Measurements from ENCODE around the gene PLXNA4. TPM values are rescaled to one million over a fixed set of nuclear protein-coding genes. Genes with fewer than 3 reads are reported as not detected.

The PLXNA4 gene
- total and polyA plus RNA-seq, 2 experiments from 2014 or later, result 7.3 to 33.3 TPM

GRCh38 chr7:132102942-132103341, 473.3 kb downstream of the PLXNA4 start:
- Histone ChIP-seq H3K27me3 (no peaks in the 10 kb centered on the region), H3K27ac (no peak overlapping the region), H3K4me1 (ENCODE audit: low read depth) (no peaks in the 10 kb centered on the region), H3K36me3 (no peaks in the 10 kb centered on the region), H3K4me3 (no peak overlapping the region), H3K9me3 (ENCODE audit: low read depth) (no peaks in the 10 kb centered on the region)
- DNase-seq (ENCODE audit: low read depth in 1 of 2, low spot score in 1 of 2), result no peak
- no peak for TF ChIP-seq CTCF (IDR thresholded peaks at IDR 0.05; ENCODE audit: low read depth, low read length)

GRCh38 chr7:132102391-132102790, 473.9 kb downstream of the PLXNA4 start:
- Histone ChIP-seq H3K27ac (no peak overlapping the region), H3K9me3 (ENCODE audit: low read depth) (no peaks in the 10 kb centered on the region), H3K27me3 (no peaks in the 10 kb centered on the region), H3K4me1 (ENCODE audit: low read depth) (no peaks in the 10 kb centered on the region), H3K36me3 (no peaks in the 10 kb centered on the region), H3K4me3 (no peak overlapping the region)
- TF ChIP-seq CTCF (IDR thresholded peaks at IDR 0.05; ENCODE audit: low read depth, low read length), result no peak
- no peak for DNase-seq (ENCODE audit: low read depth in 1 of 2, low spot score in 1 of 2)

- no peak for DNase-seq (ENCODE audit: low read depth in 1 of 2, low spot score in 1 of 2)
- Histone ChIP-seq H3K36me3 (no peaks in the 10 kb centered on the region), H3K27me3 (no peaks in the 10 kb centered on the region), H3K4me1 (ENCODE audit: low read depth) (no peaks in the 10 kb centered on the region), H3K4me3 (no peak overlapping the region), H3K9me3 (ENCODE audit: low read depth) (no peaks in the 10 kb centered on the region), H3K27ac (no peak overlapping the region)
- TF ChIP-seq CTCF (IDR thresholded peaks at IDR 0.05; ENCODE audit: low read depth, low read length), result no peak
Measured at GRCh38 chr7:132100981-132101380, 475.3 kb downstream of the PLXNA4 start.

GRCh38 chr7:132100483-132100882, 475.8 kb downstream of the PLXNA4 start:
- H3K36me3 ChIP-seq, result no peaks in the 10 kb centered on the region
- H3K4me3 ChIP-seq, result no peak overlapping the region
- H3K4me1 ChIP-seq (ENCODE audit: low read depth), result no peaks in the 10 kb centered on the region
- no peaks in the 10 kb centered on the region for H3K9me3 ChIP-seq (ENCODE audit: low read depth)
- no peak overlapping the region for H3K27ac ChIP-seq
- DNase-seq (ENCODE audit: low read depth in 1 of 2, low spot score in 1 of 2), result no peak
- H3K27me3 ChIP-seq, result no peaks in the 10 kb centered on the region
- no peak for TF ChIP-seq CTCF (IDR thresholded peaks at IDR 0.05; ENCODE audit: low read depth, low read length)

- Histone ChIP-seq H3K36me3 (no peaks in the 10 kb centered on the region), H3K27me3 (no peaks in the 10 kb centered on the region), H3K4me3 (no peak overlapping the region), H3K4me1 (ENCODE audit: low read depth) (no peaks in the 10 kb centered on the region), H3K9me3 (ENCODE audit: low read depth) (no peaks in the 10 kb centered on the region), H3K27ac (no peak overlapping the region)
- no peak for TF ChIP-seq CTCF (IDR thresholded peaks at IDR 0.05; ENCODE audit: low read depth, low read length)
- DNase-seq (ENCODE audit: low read depth in 1 of 2, low spot score in 1 of 2), result no peak
Measured at GRCh38 chr7:132099163-132099562, 477.1 kb downstream of the PLXNA4 start.

- Histone ChIP-seq H3K4me1 (ENCODE audit: low read depth) (no peaks in the 10 kb centered on the region), H3K9me3 (ENCODE audit: low read depth) (no peaks in the 10 kb centered on the region), H3K27ac (no peak overlapping the region), H3K4me3 (no peak overlapping the region), H3K36me3 (no peaks in the 10 kb centered on the region), H3K27me3 (no peaks in the 10 kb centered on the region)
- TF ChIP-seq CTCF (IDR thresholded peaks at IDR 0.05; ENCODE audit: low read depth, low read length), result no peak
- DNase-seq (ENCODE audit: low read depth in 1 of 2, low spot score in 1 of 2), result no peak
Measured at GRCh38 chr7:132098327-132098726, 477.9 kb downstream of the PLXNA4 start.
